KMS-11 (cell line): ENCODE data around the gene EEF2K.

Experiments used
- H2AFZ ChIP-seq: fragments of 200-600 bp; sonication (generic); 2 replicates; pipeline ENCODE4 v1.6.1; 2016; ENCODE audit warnings: antibody characterized with exemption, mixed run types, low read depth
- H3K27ac ChIP-seq: fragments of 200-600 bp; sonication (generic); 2 replicates; pipeline ENCODE4 v1.6.1; 2016; ENCODE audit warnings: mild to moderate bottlenecking, mixed run types
- H3K27me3 ChIP-seq: fragments of 200-600 bp; sonication (generic); 2 replicates; pipeline ENCODE4 v1.6.1; 2017; ENCODE audit warnings: mild to moderate bottlenecking, low read depth, mixed run types, moderate library complexity; ENCODE audit not compliant: insufficient read depth
- H3K36me3 ChIP-seq: fragments of 200-600 bp; sonication (generic); 2 replicates; pipeline ENCODE4 v1.6.1; 2017; ENCODE audit warnings: mild to moderate bottlenecking, mixed run types; ENCODE audit not compliant: insufficient read depth
- H3K4me1 ChIP-seq: fragments of 200-600 bp; sonication (generic); 2 replicates; pipeline ENCODE4 v1.6.1; 2016; ENCODE audit warnings: mild to moderate bottlenecking, low read depth, mixed run types; ENCODE audit not compliant: poor library complexity, severe bottlenecking
- H3K4me2 ChIP-seq: fragments of 200-600 bp; sonication (generic); 2 replicates; pipeline ENCODE4 v1.7.0; 2016; ENCODE audit warnings: mild to moderate bottlenecking, mixed run types
- H3K4me3 ChIP-seq: fragments of 200-600 bp; sonication (generic); IDR thresholded peaks from 2 replicates; pipeline ENCODE4 v1.6.1; 2017; ENCODE audit warnings: low read depth, low read length, mixed read lengths; ENCODE audit not compliant: insufficient read depth
- H3K79me2 ChIP-seq: fragments of 200-600 bp; sonication (generic); 2 replicates; pipeline ENCODE4 v1.6.1; 2016; ENCODE audit warnings: low read depth, mixed run types; ENCODE audit not compliant: insufficient read depth
- H3K9ac ChIP-seq: fragments of 200-600 bp; sonication (generic); 2 replicates; pipeline ENCODE4 v1.6.1; 2016; ENCODE audit warnings: mild to moderate bottlenecking, mixed run types
- H4K20me1 ChIP-seq: fragments of 200-600 bp; sonication (generic); 2 replicates; pipeline ENCODE4 v1.6.1; 2016; ENCODE audit warnings: mild to moderate bottlenecking, mixed run types; ENCODE audit not compliant: insufficient read depth
- CTCF ChIP-seq: fragments of 200-600 bp; sonication (generic); conservative IDR thresholded peaks from 2 replicates; pipeline ENCODE4 v1.6.1; 2017; ENCODE audit warnings: low read depth, mild to moderate bottlenecking, antibody characterized with exemption, low read length, moderate library complexity, mixed read lengths

EEF2K gene

GRCh38 chr16:22265351-22265750, 59.3 kb downstream of the EEF2K start:
- peaks cover 6% of the 10 kb centered on the region; the same call in 1 of the 2 replicates for H3K36me3 ChIP-seq
- TF ChIP-seq CTCF, result no peak
- no peak overlapping the region for H2AFZ ChIP-seq
- no peaks in the 10 kb centered on the region for H3K27me3 ChIP-seq
- H4K20me1 ChIP-seq, result no peaks in the 10 kb centered on the region
- no peak overlapping the region for H3K9ac ChIP-seq
- H3K4me1 ChIP-seq, result no peaks in the 10 kb centered on the region
- no peak overlapping the region for H3K4me3 ChIP-seq
- no peak overlapping the region for H3K27ac ChIP-seq
- H3K4me2 ChIP-seq, result no peak overlapping the region
- no peaks in the 10 kb centered on the region for H3K79me2 ChIP-seq

DNA sequence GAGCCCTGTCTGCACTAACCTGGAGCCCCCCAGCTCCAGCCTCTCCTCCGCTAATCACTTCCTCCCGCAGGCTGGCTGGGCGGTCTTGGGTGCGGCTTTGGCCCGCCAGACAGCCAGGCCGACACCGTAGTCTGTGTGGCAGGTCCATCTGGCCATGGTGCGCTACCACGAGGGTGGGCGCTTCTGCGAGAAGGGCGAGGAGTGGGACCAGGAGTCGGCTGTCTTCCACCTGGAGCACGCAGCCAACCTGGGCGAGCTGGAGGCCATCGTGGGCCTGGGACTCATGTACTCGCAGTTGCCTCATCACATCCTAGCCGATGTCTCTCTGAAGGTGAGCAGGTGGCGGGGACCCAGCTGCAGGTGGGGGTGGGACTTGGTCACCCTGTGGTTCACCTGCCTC, 60.5 kb downstream of the EEF2K start:
- H3K27me3 ChIP-seq, result no peaks in the 10 kb centered on the region
- TF ChIP-seq CTCF, result no peak
- no peak overlapping the region for H3K27ac ChIP-seq
- H3K79me2 ChIP-seq, result no peaks in the 10 kb centered on the region
- H3K9ac ChIP-seq, result no peak overlapping the region
- H2AFZ ChIP-seq, result no peak overlapping the region
- H3K4me2 ChIP-seq, result no peak overlapping the region
- no peaks in the 10 kb centered on the region for H3K36me3 ChIP-seq
- H3K4me3 ChIP-seq, result no peak overlapping the region
- no peaks in the 10 kb centered on the region for H3K4me1 ChIP-seq
- H4K20me1 ChIP-seq, result no peaks in the 10 kb centered on the region

DNA sequence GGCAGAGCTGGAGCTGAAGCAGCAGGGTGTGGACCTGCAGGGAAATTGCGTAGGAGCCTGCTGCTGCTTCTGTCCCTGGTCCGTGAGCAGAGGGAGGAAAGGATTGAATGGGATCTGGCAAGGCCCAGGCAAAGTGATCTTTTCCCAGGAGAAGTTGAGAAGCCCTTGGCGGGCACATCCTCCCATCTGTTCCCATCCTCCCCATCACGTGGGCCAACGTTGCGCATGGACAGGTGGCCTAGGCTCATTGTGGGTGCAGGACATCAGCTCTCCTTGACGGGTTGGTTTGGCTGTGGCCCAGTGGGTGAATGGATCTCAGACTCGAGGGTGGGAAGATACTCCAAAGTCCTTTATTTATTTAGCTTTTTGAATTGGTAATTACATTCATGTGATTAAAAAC, 61.7 kb downstream of the EEF2K start:
- H3K4me3 ChIP-seq, result no peak overlapping the region
- H3K4me2 ChIP-seq, result no peak overlapping the region
- H3K27ac ChIP-seq, result no peak overlapping the region
- no peaks in the 10 kb centered on the region for H4K20me1 ChIP-seq
- no peak overlapping the region for H2AFZ ChIP-seq
- H3K9ac ChIP-seq, result no peak overlapping the region
- no peaks in the 10 kb centered on the region for H3K36me3 ChIP-seq
- TF ChIP-seq CTCF, result no peak
- no peaks in the 10 kb centered on the region for H3K27me3 ChIP-seq
- H3K79me2 ChIP-seq, result no peaks in the 10 kb centered on the region
- no peaks in the 10 kb centered on the region for H3K4me1 ChIP-seq

- H3K79me2 ChIP-seq, result no peaks in the 10 kb centered on the region
- H3K4me3 ChIP-seq, result no peak overlapping the region
- no peak overlapping the region for H2AFZ ChIP-seq
- H3K36me3 ChIP-seq, result no peaks in the 10 kb centered on the region
- no peaks in the 10 kb centered on the region for H4K20me1 ChIP-seq
- no peak overlapping the region for H3K9ac ChIP-seq
- no peak overlapping the region for H3K27ac ChIP-seq
- H3K4me2 ChIP-seq, result no peak overlapping the region
- TF ChIP-seq CTCF, result no peak
- H3K4me1 ChIP-seq, result no peaks in the 10 kb centered on the region
- H3K27me3 ChIP-seq, result no peaks in the 10 kb centered on the region
Observed at GRCh38 chr16:22270525-22270924, 64.4 kb downstream of the EEF2K start.
